ENCODE measurements around the gene PAWR. TPM values are rescaled to one million over a fixed set of nuclear protein-coding genes. Genes with fewer than 3 reads are reported as not detected.

PAWR gene
- total RNA-seq, 2 donors from 2014 or later: 14.2 to 24.3 TPM

DNA sequence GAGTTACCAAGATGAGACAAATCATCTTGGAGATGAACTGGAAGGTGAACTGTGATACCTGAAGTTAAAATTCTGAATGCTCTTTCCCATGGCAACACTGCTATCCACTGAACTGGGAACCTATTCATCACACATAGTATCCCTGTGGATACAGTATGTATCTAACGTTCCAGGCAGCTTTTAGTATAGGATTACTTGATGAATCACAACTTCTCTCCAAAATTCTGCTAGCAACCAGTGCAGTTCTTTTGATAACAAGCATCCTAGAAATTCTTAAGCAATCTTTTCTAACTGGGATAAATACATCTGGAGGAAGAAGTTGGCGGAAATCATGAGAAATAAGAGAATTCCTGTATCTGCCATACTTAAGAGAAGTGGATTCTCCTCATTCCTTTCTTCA is 66.4 kb downstream of the PAWR start:
- H3K9me3 ChIP-seq: no peaks in the 10 kb centered on the region
- H3K4me1 ChIP-seq: no peaks in the 10 kb centered on the region
- no peak overlapping the region for H3K27ac ChIP-seq
- TF ChIP-seq, protein P1, sequence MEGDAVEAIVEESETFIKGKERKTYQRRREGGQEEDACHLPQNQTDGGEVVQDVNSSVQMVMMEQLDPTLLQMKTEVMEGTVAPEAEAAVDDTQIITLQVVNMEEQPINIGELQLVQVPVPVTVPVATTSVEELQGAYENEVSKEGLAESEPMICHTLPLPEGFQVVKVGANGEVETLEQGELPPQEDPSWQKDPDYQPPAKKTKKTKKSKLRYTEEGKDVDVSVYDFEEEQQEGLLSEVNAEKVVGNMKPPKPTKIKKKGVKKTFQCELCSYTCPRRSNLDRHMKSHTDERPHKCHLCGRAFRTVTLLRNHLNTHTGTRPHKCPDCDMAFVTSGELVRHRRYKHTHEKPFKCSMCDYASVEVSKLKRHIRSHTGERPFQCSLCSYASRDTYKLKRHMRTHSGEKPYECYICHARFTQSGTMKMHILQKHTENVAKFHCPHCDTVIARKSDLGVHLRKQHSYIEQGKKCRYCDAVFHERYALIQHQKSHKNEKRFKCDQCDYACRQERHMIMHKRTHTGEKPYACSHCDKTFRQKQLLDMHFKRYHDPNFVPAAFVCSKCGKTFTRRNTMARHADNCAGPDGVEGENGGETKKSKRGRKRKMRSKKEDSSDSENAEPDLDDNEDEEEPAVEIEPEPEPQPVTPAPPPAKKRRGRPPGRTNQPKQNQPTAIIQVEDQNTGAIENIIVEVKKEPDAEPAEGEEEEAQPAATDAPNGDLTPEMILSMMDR (IDR thresholded peaks at IDR 0.05): no peak
- H3K4me3 ChIP-seq: no peak overlapping the region
- no peak for DNase-seq (ENCODE audit: low spot score)
- no peaks in the 10 kb centered on the region for H3K27me3 ChIP-seq
- no peaks in the 10 kb centered on the region for H3K36me3 ChIP-seq

DNA sequence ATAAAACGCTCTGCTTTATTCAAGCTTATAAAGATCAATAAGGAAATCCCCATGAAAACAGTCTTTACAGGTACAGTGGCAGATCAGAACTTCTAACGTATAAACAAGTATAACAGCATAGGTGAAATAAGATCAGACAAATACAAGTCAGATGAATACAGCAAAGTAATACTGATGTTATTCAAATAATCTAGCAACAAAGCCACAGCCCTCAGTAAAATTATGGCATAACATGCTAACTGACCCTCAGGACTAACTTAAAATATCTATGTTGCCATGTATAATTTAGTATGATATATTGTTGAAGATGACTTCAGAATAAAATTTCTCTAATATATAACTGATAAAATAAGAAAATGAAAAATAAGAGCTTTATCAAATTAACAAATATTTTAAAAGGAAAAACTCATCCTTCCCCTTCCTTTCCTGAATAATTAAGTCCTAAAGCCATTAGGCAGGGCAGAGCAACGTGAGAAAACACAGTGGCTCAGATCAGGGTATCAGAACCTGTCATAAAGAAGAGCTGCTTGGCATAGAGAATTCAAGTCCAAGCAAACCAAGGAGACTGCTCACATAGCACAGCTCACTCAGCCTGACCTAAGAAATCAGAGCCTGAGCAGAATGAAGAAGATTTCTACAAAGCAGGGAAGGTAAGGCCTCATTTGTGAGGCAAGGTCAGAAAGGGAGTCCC is 70.7 kb downstream of the PAWR start:
- no peaks in the 10 kb centered on the region for H3K9me3 ChIP-seq
- DNase-seq (ENCODE audit: low spot score): no peak
- H3K27me3 ChIP-seq: no peaks in the 10 kb centered on the region
- no peak overlapping the region for H3K27ac ChIP-seq
- H3K36me3 ChIP-seq: no peaks in the 10 kb centered on the region
- TF ChIP-seq, protein P1 (IDR thresholded peaks at IDR 0.05): no peak
- H3K4me1 ChIP-seq: no peaks in the 10 kb centered on the region
- no peak overlapping the region for H3K4me3 ChIP-seq

DNA sequence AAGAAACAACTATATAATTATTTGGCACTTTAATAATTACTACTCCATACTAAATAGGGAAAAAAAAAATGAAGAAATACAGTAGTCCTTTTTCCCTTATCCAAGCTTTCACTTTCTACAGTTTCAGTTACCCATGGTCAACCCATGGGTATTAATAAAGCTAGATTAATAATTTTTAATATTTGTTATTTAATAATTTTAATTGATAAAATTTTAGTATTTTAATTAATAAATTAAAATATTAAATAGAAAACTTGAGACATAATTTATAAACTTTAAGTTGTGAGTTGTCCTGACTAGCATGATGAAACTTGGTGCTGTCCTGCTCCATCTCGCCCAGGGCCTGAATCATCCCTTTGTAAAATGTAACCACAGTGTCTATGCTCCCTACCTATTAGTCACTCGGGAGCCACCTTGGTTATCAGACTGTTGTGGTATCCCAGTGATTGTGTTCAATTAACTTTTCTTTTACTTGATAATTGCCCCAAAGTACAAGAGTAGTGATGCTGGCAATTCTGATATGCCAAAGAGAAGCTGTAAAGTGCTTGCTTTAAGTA is 71.8 kb downstream of the PAWR start:
- TF ChIP-seq, protein P1 (IDR thresholded peaks at IDR 0.05): no peak
- H3K4me1 ChIP-seq: no peaks in the 10 kb centered on the region

DNA sequence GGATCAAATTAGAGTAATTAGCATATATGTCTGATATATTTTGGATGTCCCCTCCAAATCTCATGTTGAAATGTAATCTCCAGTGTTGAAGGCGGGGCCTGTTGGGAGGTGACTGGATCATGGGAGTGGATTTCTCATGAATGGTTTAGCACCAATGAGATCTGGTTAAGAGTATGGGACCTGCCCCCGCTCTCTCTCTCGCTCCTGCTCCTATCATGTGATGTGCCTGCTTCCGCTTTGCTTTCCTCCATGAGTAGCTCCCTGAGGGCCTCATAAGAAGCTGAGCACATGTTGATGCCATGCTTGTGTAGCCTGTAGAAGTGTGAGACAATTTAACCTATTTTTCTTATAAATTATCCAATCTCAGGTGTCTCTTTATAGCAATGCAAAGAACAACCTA is 73.1 kb downstream of the PAWR start:
- no peak for DNase-seq (ENCODE audit: low spot score)
- TF ChIP-seq, protein P1 (IDR thresholded peaks at IDR 0.05): no peak
- Histone ChIP-seq H3K27me3 (no peaks in the 10 kb centered on the region), H3K4me1 (no peaks in the 10 kb centered on the region), H3K9me3 (no peaks in the 10 kb centered on the region), H3K4me3 (no peak overlapping the region), H3K27ac (no peak overlapping the region), H3K36me3 (no peaks in the 10 kb centered on the region)

More for the DNA sequence above, 71.8 kb downstream of the PAWR start:
- H3K27ac ChIP-seq: no peak overlapping the region
- H3K9me3 ChIP-seq: no peaks in the 10 kb centered on the region
- no peaks in the 10 kb centered on the region for H3K36me3 ChIP-seq
- no peaks in the 10 kb centered on the region for H3K27me3 ChIP-seq
- H3K4me3 ChIP-seq: no peak overlapping the region
- no peak for DNase-seq (ENCODE audit: low spot score)

DNA sequence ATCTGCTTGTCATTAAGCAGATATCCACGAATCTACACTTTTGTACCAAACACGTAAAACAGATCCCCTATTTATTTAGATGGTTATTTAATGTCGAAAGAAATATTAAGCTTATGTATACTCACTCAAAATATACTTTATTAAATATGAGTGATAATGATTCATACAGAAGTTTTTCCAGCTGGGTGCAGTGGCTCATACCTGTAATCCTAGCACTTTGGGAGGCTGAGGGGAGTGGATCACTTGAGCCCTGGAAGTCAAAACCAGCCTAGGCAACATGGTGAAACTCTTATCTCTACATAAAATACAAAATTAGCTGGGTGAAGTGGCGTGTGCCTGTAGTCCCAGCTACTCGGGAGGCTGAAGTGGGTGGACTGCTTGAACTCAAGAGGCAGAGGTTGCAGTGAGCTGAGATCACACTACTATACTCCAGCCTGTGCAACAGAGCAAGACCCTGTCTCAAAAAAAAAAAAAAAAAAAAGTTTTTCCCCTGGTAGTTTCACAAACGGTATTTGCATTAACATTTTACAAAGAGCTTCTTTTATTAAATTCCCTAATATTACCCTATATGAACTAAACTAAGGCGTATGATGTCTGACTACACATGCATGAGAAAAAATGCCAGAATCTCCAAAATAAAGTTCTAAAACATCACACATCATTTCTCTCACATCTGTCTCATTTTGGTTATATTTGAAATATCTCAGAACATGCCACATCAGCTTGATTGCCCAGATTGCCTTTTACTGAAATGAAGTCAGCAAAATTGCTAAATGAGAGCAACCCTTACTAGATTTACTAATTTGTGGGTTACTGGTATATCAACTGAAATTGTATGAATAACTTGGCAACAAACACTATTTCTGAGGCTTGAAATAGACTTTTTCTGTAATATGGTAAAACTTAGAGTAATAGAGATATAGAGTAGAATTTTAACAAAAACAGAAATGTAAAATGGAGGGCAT is 74.9 kb downstream of the PAWR start:
- no peak overlapping the region for H3K27ac ChIP-seq

More for the DNA sequence above, 74.9 kb downstream of the PAWR start:
- Histone ChIP-seq H3K36me3 (no peaks in the 10 kb centered on the region), H3K4me1 (no peaks in the 10 kb centered on the region), H3K4me3 (no peak overlapping the region), H3K9me3 (no peaks in the 10 kb centered on the region), H3K27me3 (no peaks in the 10 kb centered on the region)
- TF ChIP-seq, protein P1 (IDR thresholded peaks at IDR 0.05): no peak
- no peak for DNase-seq (ENCODE audit: low spot score)

All from right atrium auricular region (tissue), 2 donors.